ENCODE measurements around the gene KPTN.

- TF ChIP-seq CTCF (IDR thresholded peaks at IDR 0.05; ENCODE audit: low read depth, low read length) (no peak), EZH2phosphoT487 (IDR thresholded peaks at IDR 0.05; ENCODE audit: low read depth) (no peak)
These were observed 37.6 kb upstream of the KPTN start for GRCh38 chr19:47521473-47522180.
